Stimulated activated CD4-positive, alpha-beta T cell treated with anti-CD3 and anti-CD28 coated beads, Interleukin-15, amount 100 ng/mL, for 24 hours (primary cell): ENCODE data around the gene EFTUD2.
A peak's percentile ranks its signal among the peaks of the same experiment; 100 is the strongest.
"Not testable (repeated sequence)": the region's sequence is repeated elsewhere in the genome, so short reads cannot be mapped to it uniquely, and the experiment has no call there.

Experiments used
- DNase-seq: peaks from one replicate; pipeline ENCODE4 v3.0.0-alpha.2; 2020

The EFTUD2 gene

GRCh38 chr17:44846206-44846605 lies 53.0 kb downstream of the EFTUD2 start:
- DNase-seq = no peak

- no peak for DNase-seq
Observed at GRCh38 chr17:44844390-44844830, 54.8 kb downstream of the EFTUD2 start.

GRCh38 chr17:44842748-44843147 lies 56.5 kb downstream of the EFTUD2 start:
- no peak for DNase-seq

GRCh38 chr17:44840936-44841335 lies 58.3 kb downstream of the EFTUD2 start:
- peak; percentile 29 for DNase-seq

- no peak for DNase-seq
Observed at GRCh38 chr17:44840274-44840673, 59.0 kb downstream of the EFTUD2 start.

GRCh38 chr17:44837196-44837595 lies 62.0 kb downstream of the EFTUD2 start:
- no peak for DNase-seq

- DNase-seq = no peak
Observed at GRCh38 chr17:44832805-44833204, 66.4 kb downstream of the EFTUD2 start.

- no peak for DNase-seq
Observed at GRCh38 chr17:44831371-44831770, 67.9 kb downstream of the EFTUD2 start.

GRCh38 chr17:44830359-44831288 lies 68.6 kb downstream of the EFTUD2 start:
- DNase-seq = peak; percentile 38

- DNase-seq = peak; percentile 47
Observed at GRCh38 chr17:44829523-44830358, 69.5 kb downstream of the EFTUD2 start, which contains the start of gene GJC1. Gene GJC1 (minus strand): TSS chr17:44830287. CDS start chr17:44805817, 24,470 bp downstream.

- DNase-seq = peak; percentile 28
Observed at GRCh38 chr17:44828919-44829522, 70.2 kb downstream of the EFTUD2 start.

- DNase-seq = no peak
Observed at GRCh38 chr17:44827863-44828262, 71.4 kb downstream of the EFTUD2 start.

- DNase-seq = no peak
Observed at GRCh38 chr17:44826123-44826790, 73.0 kb downstream of the EFTUD2 start.

GRCh38 chr17:44825236-44825635 lies 74.0 kb downstream of the EFTUD2 start:
- not testable (repeated sequence) for DNase-seq

GRCh38 chr17:44820631-44821212 lies 78.5 kb downstream of the EFTUD2 start:
- no peak for DNase-seq

- not testable (repeated sequence) for DNase-seq
Observed at GRCh38 chr17:44818508-44818907, 80.7 kb downstream of the EFTUD2 start.

- DNase-seq = no peak
Observed at GRCh38 chr17:44812263-44812662, 87.0 kb downstream of the EFTUD2 start.

GRCh38 chr17:44808656-44809388 lies 90.4 kb downstream of the EFTUD2 start:
- not testable (repeated sequence) for DNase-seq

GRCh38 chr17:44808156-44808555 lies 91.1 kb downstream of the EFTUD2 start:
- no peak for DNase-seq

GRCh38 chr17:44807817-44808155 lies 91.5 kb downstream of the EFTUD2 start:
- no peak for DNase-seq

GRCh38 chr17:44807093-44807816 lies 92.0 kb downstream of the EFTUD2 start:
- no peak for DNase-seq
